ENCODE data around the gene FBLN5. TPM values are rescaled to one million over a fixed set of nuclear protein-coding genes. Genes with fewer than 3 reads are reported as not detected.

Gene FBLN5
- total and polyA plus RNA-seq, 2 of the 4 experiments (the other 2 are of a cell fraction): 10.6 to 76.4 TPM

DNA sequence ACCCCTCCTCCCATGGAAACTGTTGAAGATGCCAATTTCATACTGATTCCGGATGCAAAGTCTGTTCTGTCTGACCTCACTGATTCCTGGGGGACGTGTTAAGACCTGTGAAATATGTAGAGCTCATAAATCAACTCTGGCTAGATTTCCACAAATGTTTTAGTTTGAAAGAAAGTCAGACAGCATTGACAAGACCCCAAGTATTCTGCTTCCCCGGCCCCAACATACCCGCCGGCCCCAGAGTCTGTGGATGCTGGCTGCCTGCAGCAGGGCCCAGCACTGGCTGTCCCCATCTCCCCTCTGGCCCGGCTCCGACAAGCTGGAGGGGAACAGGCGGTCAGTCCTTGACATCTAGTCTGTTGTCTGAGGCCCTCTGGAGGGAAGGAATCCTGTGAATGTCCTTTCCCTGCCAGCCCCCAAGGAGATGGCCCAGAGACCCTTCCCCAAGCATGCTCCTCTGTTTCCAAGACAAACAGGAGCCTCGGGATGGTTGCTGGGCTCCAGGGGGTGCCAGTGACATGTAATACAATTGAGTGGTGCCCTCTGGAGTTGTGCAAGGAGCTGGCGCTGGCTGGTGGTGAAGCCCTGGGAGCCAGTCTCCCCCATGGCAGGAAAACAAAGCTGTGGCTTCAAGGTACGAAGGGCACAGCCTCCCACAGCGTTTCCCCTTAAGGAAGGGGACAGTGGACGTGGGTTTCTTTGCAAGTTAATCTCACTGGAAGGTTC lies 22.3 kb downstream of the FBLN5 start:
- ChIA-PET CTCF (interaction anchor here (1.3 kb wide), 1 partner anchor 11 kb away, joined by 3 read pairs; no protein-coding TSS in a partner anchor), POLR2A (ENCODE audit: unreplicated experiment) (no interaction called here)
- BruUV-seq (replicated peaks): no TSS peak
- H3K36me3 ChIP-seq (ENCODE audit: control insufficient read depth, insufficient read depth, low read length): peaks cover 43% of the 10 kb centered on the region; the same call in 1 of the 2 replicates
- H3K9me1 ChIP-seq (ENCODE audit: insufficient read depth, low read length): peaks cover 5% of the 10 kb centered on the region; the same call in 1 of the 2 replicates
- H3K56ac ChIP-seq (ENCODE audit: extremely low read depth, insufficient read depth, low read length): no peak overlapping the region
- H3K27me3 ChIP-seq (ENCODE audit: control insufficient read depth, insufficient read depth, low read length): no peaks in the 10 kb centered on the region
- DNase-seq (no peak), ATAC-seq (ENCODE audit: low read depth) (no peak)
- H3K4ac ChIP-seq (ENCODE audit: low read depth, low read length): no peak overlapping the region
- WGBS, 2 experiments (ENCODE audit: extremely low coverage in 2 of 2, insufficient read length in 1 of 2): 68% methylated on average over 2 of the region's 13 CpGs; no CpG with 5 or more reads in 1 of the 2 experiments
- no peak overlapping the region for H2AFZ ChIP-seq (replicated peaks; ENCODE audit: low read length, poor library complexity)
- H2AK9ac ChIP-seq (replicated peaks; ENCODE audit: low read depth, low read length, poor library complexity): no peak overlapping the region
- no peak overlapping the region for H4K5ac ChIP-seq (ENCODE audit: low read depth, low read length)
- H2BK15ac ChIP-seq (ENCODE audit: low read depth, low read length): no peak overlapping the region
- H3K4me1 ChIP-seq (ENCODE audit: control insufficient read depth, insufficient read depth, low read length): peaks cover 5% of the 10 kb centered on the region
- no peak overlapping the region for H3K27ac ChIP-seq (ENCODE audit: insufficient read depth, low read length)
- H3K4me2 ChIP-seq (ENCODE audit: low read depth, low read length): no peak overlapping the region
- in situ Hi-C loops (cut with MboI; ENCODE audit: low sequenced_read_pairs) (no loop called here), dilution Hi-C loops (cut with HindIII; ENCODE audit: low sequenced_read_pairs, unreplicated experiment) (no loop called here), intact Hi-C loops (cut with micrococcal nuclease) (no loop called here)
- H4K8ac ChIP-seq (ENCODE audit: low read depth in 2 of 2, low read length in 2 of 2): no peak overlapping the region
- no peak overlapping the region for H3K23ac ChIP-seq (ENCODE audit: low read depth, low read length)
- H3K9ac ChIP-seq (ENCODE audit: low read depth, low read length): no peak overlapping the region
- no peak overlapping the region for H4K91ac ChIP-seq (ENCODE audit: insufficient read depth, low read depth, low read length)
- no peak overlapping the region for H2BK5ac ChIP-seq (ENCODE audit: low read depth, low read length, poor library complexity, severe bottlenecking)
- no peak overlapping the region for H3K4me3 ChIP-seq (ENCODE audit: insufficient read depth, low read depth, low read length)
- no peak overlapping the region for H2BK20ac ChIP-seq (ENCODE audit: low read depth, low read length)
- H2BK120ac ChIP-seq (ENCODE audit: low read depth, low read length): no peak overlapping the region
- H3K18ac ChIP-seq (ENCODE audit: low read depth, low read length): no peak overlapping the region
- peaks cover 33% of the 10 kb centered on the region for H4K20me1 ChIP-seq (ENCODE audit: insufficient read depth, low read length)
- H3K79me1 ChIP-seq (ENCODE audit: low read depth in 1 of 2, low read length in 2 of 2): peaks cover 2 to 58% of the 10 kb centered on the region in 2 experiments; a peak in 2 of 4 replicates
- H2AK5ac ChIP-seq (ENCODE audit: low read depth, low read length): no peak overlapping the region
- H3K14ac ChIP-seq (replicated peaks; ENCODE audit: low read depth, low read length): no peak overlapping the region
- H3K9me3 ChIP-seq (ENCODE audit: control insufficient read depth, insufficient read depth, low read length): no peaks in the 10 kb centered on the region
- no peak for TF ChIP-seq BHLHE40 (IDR thresholded peaks at IDR 0.05; ENCODE audit: low read depth, low read length)
- no peak for TF ChIP-seq MAZ (IDR thresholded peaks at IDR 0.05; ENCODE audit: borderline replicate concordance, low read depth, low read length)
- no peak for TF ChIP-seq CHD1 (IDR thresholded peaks at IDR 0.05; ENCODE audit: low read depth, low read length)
- TF ChIP-seq MXI1 (IDR thresholded peaks at IDR 0.05; ENCODE audit: borderline replicate concordance, low read depth, low read length): no peak
- no peak for TF ChIP-seq CTCF (conservative IDR thresholded peaks at IDR 0.05; ENCODE audit: low read depth, low read length)
- no peak for TF ChIP-seq FOS (IDR thresholded peaks at IDR 0.05; ENCODE audit: low read depth, low read length)
- no peak for TF ChIP-seq USF2 (IDR thresholded peaks at IDR 0.05; ENCODE audit: low read depth, low read length)
- TF ChIP-seq RAD21 (IDR thresholded peaks at IDR 0.05; ENCODE audit: low read length): no peak
- no peak for TF ChIP-seq RFX5 (IDR thresholded peaks at IDR 0.05; ENCODE audit: low read depth, low read length)

Measured in IMR-90 (cell line).